PFSK-1 (cell line): ENCODE results near the gene MTX1.

Experiments
- FOXP2 ChIP-seq: optimal IDR thresholded peaks from 2 replicates; pipeline ENCODE3; 2011; ENCODE audit warnings: borderline replicate concordance, control low read depth, inconsistent platforms; ENCODE audit not compliant: insufficient read depth; ENCODE audit errors: extremely low read length, extremely low read depth
- POLR2AphosphoS5 ChIP-seq: IDR thresholded peaks from 2 replicates; pipeline ENCODE4 v1.6.1; 2012; ENCODE audit warnings: low read depth, mild to moderate bottlenecking, control low read depth, low read length, moderate library complexity
- REST ChIP-seq, 2 experiments: IDR thresholded peaks; 2 replicates each; pipeline versions ENCODE4 v1.6.1 to v1.8.0; 2011 to 2012; ENCODE audit warnings: low read depth in 2 of 2, low read length in 2 of 2, control low read depth in 1 of 2, inconsistent platforms in 1 of 2, mild to moderate bottlenecking in 1 of 2, moderate library complexity in 1 of 2; ENCODE audit not compliant: insufficient read depth in 1 of 2
- SIN3A ChIP-seq: IDR thresholded peaks from 2 replicates; pipeline ENCODE4 v1.6.1; 2012; ENCODE audit warnings: mild to moderate bottlenecking, low read length, moderate library complexity, borderline replicate concordance; ENCODE audit not compliant: insufficient read depth
- TAF1 ChIP-seq: IDR thresholded peaks from 2 replicates; pipeline ENCODE4 v1.6.1; 2012; ENCODE audit warnings: low read length, control low read depth, borderline replicate concordance; ENCODE audit not compliant: insufficient read depth

Gene MTX1

GRCh38 chr1:155206891-155207805, 1.3 kb upstream of the MTX1 start:
- no peak for TF ChIP-seq REST (IDR thresholded peaks at IDR 0.05; ENCODE audit: insufficient read depth in 1 of 2, low read depth in 2 of 2, low read length in 2 of 2)
- no peak for TF ChIP-seq TAF1
- TF ChIP-seq SIN3A: no peak
- TF ChIP-seq POLR2AphosphoS5: no peak
- peak; percentile 14 for TF ChIP-seq FOXP2

- no peak for TF ChIP-seq TAF1
- no peak for TF ChIP-seq FOXP2
- TF ChIP-seq POLR2AphosphoS5: no peak
- TF ChIP-seq REST (IDR thresholded peaks at IDR 0.05; ENCODE audit: insufficient read depth in 1 of 2, low read depth in 2 of 2, low read length in 2 of 2): no peak
- no peak for TF ChIP-seq SIN3A
Measured at GRCh38 chr1:155207806-155208540, 522 bp upstream of the MTX1 start, which contains the start of gene THBS3. TSS of gene THBS3 (minus strand) at chr1:155207897. CDS start at chr1:155207876, 21 bp downstream.

- TF ChIP-seq REST (IDR thresholded peaks at IDR 0.05; ENCODE audit: insufficient read depth in 1 of 2, low read depth in 2 of 2, low read length in 2 of 2): peak in 1 of 2 experiments; percentile 46; a peak in 1 of 4 replicates
- TF ChIP-seq TAF1: no peak
- peak; percentile 39; the same call in 1 of the 2 replicates for TF ChIP-seq POLR2AphosphoS5
- no peak for TF ChIP-seq FOXP2
- no peak for TF ChIP-seq SIN3A
Measured at GRCh38 chr1:155209312-155209721, 822 bp downstream of the MTX1 start.

GRCh38 chr1:155210314-155211104, 2.0 kb downstream of the MTX1 start:
- TF ChIP-seq FOXP2: no peak
- TF ChIP-seq TAF1: no peak

- TF ChIP-seq REST (IDR thresholded peaks at IDR 0.05; ENCODE audit: insufficient read depth in 1 of 2, low read depth in 2 of 2, low read length in 2 of 2) (no peak), POLR2AphosphoS5 (no peak), FOXP2 (no peak), SIN3A (peak; percentile 89; the same call in 1 of the 2 replicates)
Measured at GRCh38 chr1:155218854-155219591, 10.5 kb downstream of the MTX1 start.
